ENCODE results near the gene FRG2C.
"Not testable (repeated sequence)": the region's sequence is repeated elsewhere in the genome, so short reads cannot be mapped to it uniquely, and the experiment has no call there.

The FRG2C gene

DNA sequence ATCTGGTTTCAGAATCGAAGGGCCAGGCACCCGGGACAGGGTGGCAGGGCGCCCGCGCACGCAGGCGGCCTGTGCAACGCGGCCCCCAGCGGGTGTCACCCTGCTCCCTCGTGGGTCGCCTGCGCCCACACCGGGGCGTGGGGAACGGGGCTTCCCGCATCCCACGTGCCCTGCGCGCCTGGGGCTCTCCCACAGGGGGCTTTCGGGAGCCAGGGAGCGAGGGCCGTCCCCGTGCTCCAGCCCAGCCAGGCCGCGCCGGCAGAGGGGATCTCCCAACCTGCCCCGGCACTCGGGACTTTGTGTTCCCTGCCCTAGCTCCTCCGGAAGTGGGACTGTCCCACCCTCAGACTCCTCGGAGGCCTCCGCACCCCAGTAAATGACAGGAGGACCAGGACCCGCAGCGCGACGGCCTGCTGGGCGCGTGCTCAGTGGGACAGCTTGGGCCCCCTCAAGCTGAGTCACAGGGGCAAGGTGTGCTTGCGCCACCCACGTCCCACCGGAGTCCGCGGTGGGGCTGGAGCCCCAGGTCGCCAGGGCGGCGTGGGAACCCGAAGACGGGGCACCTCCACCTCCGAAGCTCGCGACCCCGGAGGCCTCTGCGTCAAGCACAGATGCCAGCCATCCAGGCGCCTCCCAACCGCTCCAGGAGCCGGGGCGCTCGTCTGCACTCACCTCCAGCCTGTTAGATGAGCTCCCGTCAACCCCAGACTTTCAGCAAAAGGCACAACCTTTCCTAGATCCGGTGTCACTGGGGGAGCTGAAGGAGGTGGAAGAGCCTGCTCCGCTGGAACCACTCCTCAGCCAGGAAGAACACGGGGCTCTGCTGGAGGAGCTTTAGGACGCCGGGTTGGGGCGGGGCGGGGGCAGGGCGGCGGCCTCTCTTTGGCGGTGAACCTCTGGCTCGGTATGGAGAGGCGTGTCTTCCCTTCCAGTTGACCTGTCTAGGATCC lies 5.5 kb downstream of the FRG2C start:
- not testable (repeated sequence) for DNase-seq

DNA sequence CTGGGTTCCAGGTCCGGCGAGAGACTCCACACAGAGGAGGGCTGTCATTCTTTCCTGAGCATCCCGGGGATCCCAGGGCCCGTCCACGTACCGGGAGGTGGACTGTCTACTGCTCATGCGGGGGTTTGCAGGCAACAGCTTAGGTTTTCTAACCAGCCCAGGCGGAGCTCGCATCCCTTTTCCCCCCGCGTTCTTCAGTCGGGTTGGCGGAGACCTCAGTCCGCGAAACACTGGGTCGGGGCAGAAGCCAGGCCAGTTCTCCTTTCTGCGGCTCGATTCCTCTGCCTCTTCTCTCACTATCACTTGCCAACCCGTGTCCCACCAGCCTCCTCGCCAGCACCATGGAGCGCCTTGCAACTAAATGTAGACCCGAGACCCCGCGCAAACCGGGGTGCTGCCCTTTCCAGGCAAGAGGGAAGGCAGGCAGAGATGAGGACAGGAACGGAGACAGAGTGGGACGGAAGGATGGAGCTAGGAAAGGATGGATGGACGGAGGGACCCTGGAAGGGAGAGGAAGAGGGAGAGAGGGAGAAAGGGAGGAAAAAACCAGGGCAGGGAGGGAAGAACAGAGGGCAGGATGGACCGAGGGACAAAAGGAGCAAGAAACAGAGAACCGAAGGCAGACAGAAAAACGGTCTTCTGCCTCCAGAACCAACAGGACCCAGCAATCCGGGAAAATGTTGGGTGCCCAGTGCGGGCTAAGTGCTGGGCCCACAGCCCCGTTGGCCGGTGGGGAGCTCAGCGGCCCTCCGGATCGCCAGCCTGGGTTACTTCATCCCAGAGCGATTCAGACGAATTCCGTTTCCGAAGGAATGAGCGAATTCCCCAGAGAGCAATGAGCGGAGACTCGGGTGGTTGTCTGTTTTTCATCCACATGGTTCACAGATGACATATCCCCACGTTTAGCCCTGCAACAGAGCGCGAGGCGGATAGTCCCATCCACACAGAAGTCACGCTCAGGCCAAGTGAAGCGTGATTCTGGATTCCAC lies 6.5 kb downstream of the FRG2C start:
- not testable (repeated sequence) for DNase-seq

DNA sequence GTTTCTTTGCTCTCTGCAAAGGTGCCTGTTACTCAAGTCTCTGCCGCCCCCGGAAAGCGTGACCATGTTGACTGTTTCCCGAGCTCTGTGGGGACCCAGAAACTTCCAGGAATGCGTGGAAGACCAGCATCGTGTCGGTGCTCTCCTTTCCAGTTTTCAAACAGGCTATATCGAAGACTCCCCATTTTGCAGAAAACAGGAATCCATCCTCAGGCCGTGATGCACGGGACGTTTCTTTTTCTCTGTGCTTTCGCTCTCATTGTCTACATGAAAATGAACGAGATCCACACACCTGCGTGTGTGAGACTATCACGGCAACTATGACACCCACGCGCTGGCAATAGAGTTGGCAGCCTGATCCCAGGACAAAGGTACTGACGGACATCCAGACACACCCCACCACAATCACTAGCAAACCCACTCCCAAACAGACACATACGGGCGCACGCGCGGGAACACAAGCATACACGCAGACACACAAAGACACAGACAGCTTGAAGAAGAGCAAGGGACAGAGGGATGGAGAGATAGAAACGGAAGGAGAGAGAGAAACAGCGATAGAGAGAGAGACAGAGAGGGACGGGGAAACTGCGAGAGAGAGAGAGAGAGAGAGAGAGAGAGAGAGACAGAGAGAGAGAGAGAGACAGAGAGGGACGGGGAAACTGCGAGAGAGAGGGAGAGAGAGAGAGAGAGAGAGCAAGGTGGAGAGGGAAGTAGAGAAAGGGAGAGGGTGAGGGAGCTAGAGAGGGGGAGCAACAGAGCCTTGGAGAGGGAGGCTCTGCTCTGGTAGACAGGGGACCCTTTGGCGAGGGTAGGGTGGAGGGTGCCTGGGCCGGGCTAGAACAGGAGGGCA lies 7.4 kb downstream of the FRG2C start:
- not testable (repeated sequence) for DNase-seq

DNA sequence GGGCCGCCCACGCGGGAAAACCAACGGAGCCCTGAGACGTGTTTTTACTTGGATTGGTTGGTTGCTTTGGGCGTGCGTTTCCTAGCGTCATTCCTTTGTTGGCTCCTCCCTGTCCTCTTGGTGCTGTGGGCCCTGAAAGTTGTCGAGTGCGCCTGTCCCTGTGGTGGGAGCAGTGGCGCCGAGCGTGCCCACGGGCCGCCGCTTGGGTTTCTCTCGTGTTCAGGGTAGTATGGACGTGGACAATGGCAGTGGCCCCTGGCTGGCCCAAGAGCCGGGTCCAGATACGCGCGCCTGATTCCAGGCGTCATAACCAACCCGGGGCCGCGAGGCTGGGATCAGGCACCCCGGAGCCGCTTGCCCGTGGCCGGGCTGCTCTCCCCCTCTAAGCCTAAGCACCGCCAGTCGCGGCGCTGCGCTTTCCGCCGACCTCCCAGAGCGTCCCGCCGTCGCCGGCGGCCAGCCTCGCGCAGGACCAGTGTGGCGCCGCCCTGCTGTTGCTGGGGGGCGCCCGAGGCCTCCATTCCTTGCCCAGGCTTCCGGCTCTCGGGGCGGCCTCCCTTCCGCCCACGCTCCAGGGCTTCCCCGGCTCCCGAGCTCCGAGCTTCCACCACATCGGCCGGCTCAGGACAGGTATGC lies 8.1 kb downstream of the FRG2C start:
- not testable (repeated sequence) for DNase-seq

DNA sequence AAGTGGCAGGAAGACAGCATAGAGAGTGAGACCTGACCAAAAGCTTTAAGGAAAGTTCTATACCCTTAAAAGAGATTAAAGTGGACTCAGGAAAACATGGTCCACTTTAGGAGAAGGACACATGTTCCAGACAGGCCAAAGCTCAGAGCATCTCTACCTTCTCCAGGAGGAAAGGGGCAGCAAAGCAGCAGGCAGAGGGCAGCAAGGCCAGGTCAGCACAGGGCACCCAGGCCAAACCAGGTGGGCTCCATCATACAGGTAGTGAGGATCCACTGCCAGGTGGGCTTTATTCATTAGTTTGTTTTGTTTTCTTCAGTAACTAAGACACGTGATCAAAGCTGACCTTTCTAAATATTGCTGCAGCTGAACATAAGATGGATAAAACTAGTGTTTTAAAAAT lies 19.8 kb downstream of the FRG2C start:
- DNase-seq = not testable (repeated sequence)

DNA sequence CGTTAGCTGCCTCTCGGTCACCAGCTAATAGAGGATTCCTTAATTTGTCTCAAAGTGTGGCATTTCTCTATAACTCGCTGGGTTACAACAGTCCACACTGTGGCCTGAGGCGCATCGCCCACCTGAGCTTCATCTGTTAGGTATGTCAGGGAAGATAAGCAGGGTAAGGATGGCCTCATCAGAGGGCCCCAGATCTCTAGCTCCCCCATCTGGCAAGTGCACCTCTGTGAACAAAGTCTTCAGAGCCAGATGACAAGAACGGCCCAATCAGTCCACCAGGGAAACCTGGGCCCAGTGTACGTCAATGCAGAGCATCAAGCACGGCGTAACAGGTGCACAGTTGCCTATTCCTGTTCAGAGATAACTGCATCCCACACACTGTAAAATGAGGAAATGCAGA lies 23.2 kb downstream of the FRG2C start:
- DNase-seq = no peak

DNA sequence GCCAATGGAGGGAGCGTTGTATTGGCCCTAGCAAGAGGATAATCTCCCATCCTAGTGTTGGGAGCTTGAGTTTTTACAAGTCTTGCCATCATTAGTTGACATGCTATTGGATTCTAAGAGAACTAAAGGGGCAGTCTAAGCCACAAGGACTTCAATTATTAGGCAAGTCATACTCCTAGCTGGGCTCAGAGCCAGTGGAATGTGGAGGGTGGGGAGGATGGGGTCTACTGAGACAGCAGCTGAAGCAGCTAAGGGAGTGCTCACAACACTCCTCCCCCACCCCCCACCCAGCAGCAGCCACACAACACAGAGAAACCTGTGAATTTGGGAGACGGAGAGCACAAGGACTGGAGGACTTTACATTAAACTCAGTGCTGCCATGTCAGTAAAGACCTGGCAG lies 27.9 kb downstream of the FRG2C start:
- no peak for DNase-seq
